Measurements from ENCODE around the gene SGO2. TPM values are rescaled to one million over a fixed set of nuclear protein-coding genes. Genes with fewer than 3 reads are reported as not detected.

Gene SGO2
- total and polyA plus RNA-seq, 2 of the 13 experiments (the other 11 are each of a cell fraction or from before 2014, with no cell fraction given) = 5.1 to 16.2 TPM

DNA sequence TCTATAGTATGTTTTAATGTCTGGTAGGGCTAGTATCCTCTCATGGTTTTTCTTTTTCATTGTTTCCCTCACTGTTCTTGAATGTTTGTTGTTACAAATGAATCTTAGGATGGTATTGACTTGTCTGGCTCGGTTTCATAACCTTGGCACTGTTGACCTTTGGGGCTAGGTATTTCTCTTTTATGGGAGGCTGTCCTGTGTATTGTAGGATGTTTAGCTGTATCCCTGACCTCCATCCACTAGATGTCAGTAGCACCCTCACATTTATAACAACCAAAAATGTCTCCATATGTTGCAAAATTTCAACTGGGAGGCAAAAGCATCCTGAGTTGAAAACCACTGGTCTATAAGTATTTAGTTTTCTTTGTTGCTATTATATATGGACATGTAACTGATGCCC lies 52.8 kb downstream of the SGO2 start (continued):
- TF ChIP-seq FOXK1 (CRISPR knock-in tag; IDR thresholded peaks at IDR 0.05; ENCODE audit: borderline replicate concordance, low read depth) (peak; percentile 89), NCOA2 (CRISPR knock-in tag; IDR thresholded peaks at IDR 0.05) (peak; percentile 51; the same call in 1 of the 2 replicates), MED1 (CRISPR knock-in tag; IDR thresholded peaks at IDR 0.05) (peak; percentile 55; the same call in 1 of the 2 replicates), IRF2 (CRISPR knock-in tag; IDR thresholded peaks at IDR 0.05) (peak; percentile 44; the same call in 1 of the 2 replicates), HNF4A (CRISPR knock-in tag; IDR thresholded peaks at IDR 0.05) (peak; percentile 48), BORCS8-MEF2B (CRISPR knock-in tag; IDR thresholded peaks at IDR 0.05) (no peak), ZNF616 (CRISPR knock-in tag; IDR thresholded peaks at IDR 0.05; ENCODE audit: low read depth) (no peak), ZNF383 (CRISPR knock-in tag; IDR thresholded peaks at IDR 0.05; ENCODE audit: borderline replicate concordance) (no peak), ZNF724P (CRISPR knock-in tag; IDR thresholded peaks at IDR 0.05; ENCODE audit: borderline replicate concordance) (no peak), ONECUT2 (CRISPR knock-in tag; IDR thresholded peaks at IDR 0.05) (peak; percentile 66; the same call in 1 of the 2 replicates), ZNF256 (CRISPR knock-in tag; conservative IDR thresholded peaks at IDR 0.05) (no peak), SNRNP70 (IDR thresholded peaks at IDR 0.05; ENCODE audit: low read depth, low read length) (no peak), ESRRA (CRISPR knock-in tag; IDR thresholded peaks at IDR 0.05; ENCODE audit: low read depth) (0 out of 2 replicates have a peak, but pooled peaks have one; percentile 64), KDM3A (CRISPR knock-in tag; IDR thresholded peaks at IDR 0.05; ENCODE audit: low read depth) (0 out of 2 replicates have a peak, but pooled peaks have one; percentile 19), ZNF24 (IDR thresholded peaks at IDR 0.05) (0 out of 2 replicates have a peak, but pooled peaks have one; percentile 35), SETDB1 (CRISPR knock-in tag; IDR thresholded peaks at IDR 0.05; ENCODE audit: borderline replicate concordance) (no peak), GFI1 (CRISPR knock-in tag; IDR thresholded peaks at IDR 0.05; ENCODE audit: borderline replicate concordance) (peak; percentile 35; the same call in 1 of the 2 replicates)
- TF ChIP-seq, protein P1, sequence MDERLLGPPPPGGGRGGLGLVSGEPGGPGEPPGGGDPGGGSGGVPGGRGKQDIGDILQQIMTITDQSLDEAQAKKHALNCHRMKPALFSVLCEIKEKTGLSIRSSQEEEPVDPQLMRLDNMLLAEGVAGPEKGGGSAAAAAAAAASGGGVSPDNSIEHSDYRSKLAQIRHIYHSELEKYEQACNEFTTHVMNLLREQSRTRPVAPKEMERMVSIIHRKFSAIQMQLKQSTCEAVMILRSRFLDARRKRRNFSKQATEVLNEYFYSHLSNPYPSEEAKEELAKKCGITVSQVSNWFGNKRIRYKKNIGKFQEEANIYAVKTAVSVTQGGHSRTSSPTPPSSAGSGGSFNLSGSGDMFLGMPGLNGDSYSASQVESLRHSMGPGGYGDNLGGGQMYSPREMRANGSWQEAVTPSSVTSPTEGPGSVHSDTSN (CRISPR knock-in tag; IDR thresholded peaks at IDR 0.05) = no peak
- TF ChIP-seq, protein P2, sequence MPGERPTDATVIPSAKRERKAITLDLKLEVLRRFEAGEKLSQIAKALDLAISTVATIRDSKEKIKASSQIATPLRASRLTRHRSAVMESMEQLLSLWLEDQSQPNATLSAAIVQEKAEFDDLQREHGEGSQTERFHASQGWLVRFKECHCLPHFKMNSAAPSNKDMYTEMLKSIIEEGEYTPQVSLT (CRISPR knock-in tag; IDR thresholded peaks at IDR 0.05; ENCODE audit: borderline replicate concordance, low read depth) = no peak
- TF ChIP-seq, protein P3, sequence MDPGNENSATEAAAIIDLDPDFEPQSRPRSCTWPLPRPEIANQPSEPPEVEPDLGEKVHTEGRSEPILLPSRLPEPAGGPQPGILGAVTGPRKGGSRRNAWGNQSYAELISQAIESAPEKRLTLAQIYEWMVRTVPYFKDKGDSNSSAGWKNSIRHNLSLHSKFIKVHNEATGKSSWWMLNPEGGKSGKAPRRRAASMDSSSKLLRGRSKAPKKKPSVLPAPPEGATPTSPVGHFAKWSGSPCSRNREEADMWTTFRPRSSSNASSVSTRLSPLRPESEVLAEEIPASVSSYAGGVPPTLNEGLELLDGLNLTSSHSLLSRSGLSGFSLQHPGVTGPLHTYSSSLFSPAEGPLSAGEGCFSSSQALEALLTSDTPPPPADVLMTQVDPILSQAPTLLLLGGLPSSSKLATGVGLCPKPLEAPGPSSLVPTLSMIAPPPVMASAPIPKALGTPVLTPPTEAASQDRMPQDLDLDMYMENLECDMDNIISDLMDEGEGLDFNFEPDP (CRISPR knock-in tag; conservative IDR thresholded peaks at IDR 0.05) = no peak
- TF ChIP-seq, protein P4, sequence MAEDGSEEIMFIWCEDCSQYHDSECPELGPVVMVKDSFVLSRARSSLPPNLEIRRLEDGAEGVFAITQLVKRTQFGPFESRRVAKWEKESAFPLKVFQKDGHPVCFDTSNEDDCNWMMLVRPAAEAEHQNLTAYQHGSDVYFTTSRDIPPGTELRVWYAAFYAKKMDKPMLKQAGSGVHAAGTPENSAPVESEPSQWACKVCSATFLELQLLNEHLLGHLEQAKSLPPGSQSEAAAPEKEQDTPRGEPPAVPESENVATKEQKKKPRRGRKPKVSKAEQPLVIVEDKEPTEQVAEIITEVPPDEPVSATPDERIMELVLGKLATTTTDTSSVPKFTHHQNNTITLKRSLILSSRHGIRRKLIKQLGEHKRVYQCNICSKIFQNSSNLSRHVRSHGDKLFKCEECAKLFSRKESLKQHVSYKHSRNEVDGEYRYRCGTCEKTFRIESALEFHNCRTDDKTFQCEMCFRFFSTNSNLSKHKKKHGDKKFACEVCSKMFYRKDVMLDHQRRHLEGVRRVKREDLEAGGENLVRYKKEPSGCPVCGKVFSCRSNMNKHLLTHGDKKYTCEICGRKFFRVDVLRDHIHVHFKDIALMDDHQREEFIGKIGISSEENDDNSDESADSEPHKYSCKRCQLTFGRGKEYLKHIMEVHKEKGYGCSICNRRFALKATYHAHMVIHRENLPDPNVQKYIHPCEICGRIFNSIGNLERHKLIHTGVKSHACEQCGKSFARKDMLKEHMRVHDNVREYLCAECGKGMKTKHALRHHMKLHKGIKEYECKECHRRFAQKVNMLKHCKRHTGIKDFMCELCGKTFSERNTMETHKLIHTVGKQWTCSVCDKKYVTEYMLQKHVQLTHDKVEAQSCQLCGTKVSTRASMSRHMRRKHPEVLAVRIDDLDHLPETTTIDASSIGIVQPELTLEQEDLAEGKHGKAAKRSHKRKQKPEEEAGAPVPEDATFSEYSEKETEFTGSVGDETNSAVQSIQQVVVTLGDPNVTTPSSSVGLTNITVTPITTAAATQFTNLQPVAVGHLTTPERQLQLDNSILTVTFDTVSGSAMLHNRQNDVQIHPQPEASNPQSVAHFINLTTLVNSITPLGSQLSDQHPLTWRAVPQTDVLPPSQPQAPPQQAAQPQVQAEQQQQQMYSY (CRISPR knock-in tag; IDR thresholded peaks at IDR 0.05) = no peak
- TF ChIP-seq, protein P5, sequence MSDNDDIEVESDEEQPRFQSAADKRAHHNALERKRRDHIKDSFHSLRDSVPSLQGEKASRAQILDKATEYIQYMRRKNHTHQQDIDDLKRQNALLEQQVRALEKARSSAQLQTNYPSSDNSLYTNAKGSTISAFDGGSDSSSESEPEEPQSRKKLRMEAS (IDR thresholded peaks at IDR 0.05) = no peak
- TF ChIP-seq, protein P6, sequence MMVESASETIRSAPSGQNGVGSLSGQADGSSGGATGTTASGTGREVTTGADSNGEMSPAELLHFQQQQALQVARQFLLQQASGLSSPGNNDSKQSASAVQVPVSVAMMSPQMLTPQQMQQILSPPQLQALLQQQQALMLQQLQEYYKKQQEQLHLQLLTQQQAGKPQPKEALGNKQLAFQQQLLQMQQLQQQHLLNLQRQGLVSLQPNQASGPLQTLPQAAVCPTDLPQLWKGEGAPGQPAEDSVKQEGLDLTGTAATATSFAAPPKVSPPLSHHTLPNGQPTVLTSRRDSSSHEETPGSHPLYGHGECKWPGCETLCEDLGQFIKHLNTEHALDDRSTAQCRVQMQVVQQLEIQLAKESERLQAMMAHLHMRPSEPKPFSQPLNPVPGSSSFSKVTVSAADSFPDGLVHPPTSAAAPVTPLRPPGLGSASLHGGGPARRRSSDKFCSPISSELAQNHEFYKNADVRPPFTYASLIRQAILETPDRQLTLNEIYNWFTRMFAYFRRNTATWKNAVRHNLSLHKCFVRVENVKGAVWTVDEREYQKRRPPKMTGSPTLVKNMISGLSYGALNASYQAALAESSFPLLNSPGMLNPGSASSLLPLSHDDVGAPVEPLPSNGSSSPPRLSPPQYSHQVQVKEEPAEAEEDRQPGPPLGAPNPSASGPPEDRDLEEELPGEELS (CRISPR knock-in tag; IDR thresholded peaks at IDR 0.05) = peak; percentile 61

All from HepG2 (cell line).